ENCODE results near the gene EBF3. TPM values are rescaled to one million over a fixed set of nuclear protein-coding genes. Genes with fewer than 3 reads are reported as not detected.

The EBF3 gene
- total RNA-seq, 1 experiment from 2014 or later = 0.22 TPM

GRCh38 chr10:129982825-129983224 is 18.8 kb upstream of the EBF3 start:
- peaks cover 14 to 15% of the 10 kb centered on the region in 2 experiments for H3K9me3 Mint-ChIP-seq
- no peak overlapping the region for H4K8ac ChIP-seq (replicated peaks; ENCODE audit: insufficient read length, low read depth, low read length)
- H3K27ac Mint-ChIP-seq = no peak overlapping the region
- TF ChIP-seq, protein P1, sequence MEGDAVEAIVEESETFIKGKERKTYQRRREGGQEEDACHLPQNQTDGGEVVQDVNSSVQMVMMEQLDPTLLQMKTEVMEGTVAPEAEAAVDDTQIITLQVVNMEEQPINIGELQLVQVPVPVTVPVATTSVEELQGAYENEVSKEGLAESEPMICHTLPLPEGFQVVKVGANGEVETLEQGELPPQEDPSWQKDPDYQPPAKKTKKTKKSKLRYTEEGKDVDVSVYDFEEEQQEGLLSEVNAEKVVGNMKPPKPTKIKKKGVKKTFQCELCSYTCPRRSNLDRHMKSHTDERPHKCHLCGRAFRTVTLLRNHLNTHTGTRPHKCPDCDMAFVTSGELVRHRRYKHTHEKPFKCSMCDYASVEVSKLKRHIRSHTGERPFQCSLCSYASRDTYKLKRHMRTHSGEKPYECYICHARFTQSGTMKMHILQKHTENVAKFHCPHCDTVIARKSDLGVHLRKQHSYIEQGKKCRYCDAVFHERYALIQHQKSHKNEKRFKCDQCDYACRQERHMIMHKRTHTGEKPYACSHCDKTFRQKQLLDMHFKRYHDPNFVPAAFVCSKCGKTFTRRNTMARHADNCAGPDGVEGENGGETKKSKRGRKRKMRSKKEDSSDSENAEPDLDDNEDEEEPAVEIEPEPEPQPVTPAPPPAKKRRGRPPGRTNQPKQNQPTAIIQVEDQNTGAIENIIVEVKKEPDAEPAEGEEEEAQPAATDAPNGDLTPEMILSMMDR (conservative IDR thresholded peaks at IDR 0.05) = no peak
- H2BK5ac ChIP-seq (ENCODE audit: insufficient read length, low read length) = no peak overlapping the region
- H3K79me2 ChIP-seq (ENCODE audit: insufficient read depth, low read length) = no peaks in the 10 kb centered on the region
- H3K79me1 ChIP-seq (ENCODE audit: insufficient read depth, low read depth, low read length, poor library complexity, severe bottlenecking) = no peaks in the 10 kb centered on the region
- no peak overlapping the region for H4K91ac ChIP-seq (ENCODE audit: insufficient read length, low read depth, low read length)
- no peak overlapping the region for H3K56ac ChIP-seq (ENCODE audit: insufficient read length, low read depth, low read length)
- no peak overlapping the region for H3K23ac ChIP-seq (ENCODE audit: insufficient read length, low read depth, low read length)
- H3K23me2 ChIP-seq (ENCODE audit: insufficient read length, low read depth, low read length, poor library complexity, severe bottlenecking) = no peaks in the 10 kb centered on the region
- H2BK12ac ChIP-seq (ENCODE audit: insufficient read length, low read depth, low read length) = no peak overlapping the region
- H3K18ac ChIP-seq (ENCODE audit: insufficient read length, low read depth, low read length) = no peak overlapping the region
- H3K14ac ChIP-seq (ENCODE audit: insufficient read depth, low read length) = no peak overlapping the region
- H3K27me3 ChIP-seq (ENCODE audit: insufficient read depth, low read length) = no peaks in the 10 kb centered on the region
- no peak for DNase-seq
- H3K4me2 ChIP-seq (ENCODE audit: insufficient read depth, insufficient read length, low read length) = no peak overlapping the region
- no peak overlapping the region for H2AK5ac ChIP-seq (ENCODE audit: insufficient read length, low read length)
- H3T11ph ChIP-seq (ENCODE audit: low read length) = no peak overlapping the region
- H3K36me3 Mint-ChIP-seq (ENCODE audit: insufficient read depth in 1 of 3, low read depth in 3 of 3) = no peaks in the 10 kb centered on the region; a peak in 1 of 7 replicates
- no peaks in the 10 kb centered on the region for H3K4me1 ChIP-seq (ENCODE audit: insufficient read depth, low read length)
- H3K27me3 Mint-ChIP-seq (ENCODE audit: low read depth) = peaks cover 62% of the 10 kb centered on the region
- no peaks in the 10 kb centered on the region for H3K9me3 ChIP-seq (ENCODE audit: control insufficient read depth, low read depth, low read length)
- no peaks in the 10 kb centered on the region for H4K20me1 ChIP-seq (ENCODE audit: control insufficient read depth, insufficient read depth, insufficient read length)
- no peak overlapping the region for H3K4ac ChIP-seq (ENCODE audit: low read depth, low read length)
- H3K9ac ChIP-seq (ENCODE audit: extremely low read depth, insufficient read length, low read length) = no peak overlapping the region
- H3K27ac ChIP-seq (ENCODE audit: insufficient read length, low read depth, low read length) = no peak overlapping the region
- no peak overlapping the region for H2BK15ac ChIP-seq (ENCODE audit: low read depth, low read length)
- no peak overlapping the region for H3K4me3 Mint-ChIP-seq
- H4K5ac ChIP-seq (ENCODE audit: insufficient read length, low read depth, low read length) = no peak overlapping the region
- no peak overlapping the region for H2BK120ac ChIP-seq (ENCODE audit: low read depth, low read length, poor library complexity, severe bottlenecking)
- no peak overlapping the region for H2BK20ac ChIP-seq (ENCODE audit: low read depth, low read length, poor library complexity, severe bottlenecking)
- no peak overlapping the region for H2AFZ ChIP-seq (ENCODE audit: low read length)
- H3K4me1 Mint-ChIP-seq = peaks cover 0 to 3% of the 10 kb centered on the region in 2 experiments; a peak in 1 of 4 replicates
